ENCODE data around the gene SYNPO.

Gene SYNPO

GRCh38 chr5:150656191-150657132 is 16.0 kb downstream of the SYNPO start:
- Histone ChIP-seq H3K36me3 (ENCODE audit: control insufficient read depth, insufficient read depth, low read length, severe bottlenecking) (no peaks in the 10 kb centered on the region), H3K4me1 (ENCODE audit: control insufficient read depth, insufficient read depth, low read length) (peaks cover 20% of the 10 kb centered on the region), H3K9me3 (ENCODE audit: control insufficient read depth, low read length) (no peaks in the 10 kb centered on the region), H3K9ac (ENCODE audit: low read length) (peak overlapping the region; percentile 78), H3K4me3 (ENCODE audit: low read length) (peak overlapping the region; percentile 75), H3K27me3 (replicated peaks; ENCODE audit: control insufficient read depth, insufficient read depth, low read length) (peaks cover 4% of the 10 kb centered on the region)
- DNase-seq (ENCODE audit: low read depth) = peak; percentile 78

GRCh38 chr5:150658121-150658520 is 17.7 kb downstream of the SYNPO start:
- Histone ChIP-seq H3K9me3 (ENCODE audit: control insufficient read depth, low read length) (no peaks in the 10 kb centered on the region), H3K9ac (ENCODE audit: low read length) (no peak overlapping the region), H3K27me3 (replicated peaks; ENCODE audit: control insufficient read depth, insufficient read depth, low read length) (peaks cover 6% of the 10 kb centered on the region), H3K36me3 (ENCODE audit: control insufficient read depth, insufficient read depth, low read length, severe bottlenecking) (no peaks in the 10 kb centered on the region), H3K4me1 (ENCODE audit: control insufficient read depth, insufficient read depth, low read length) (peaks cover 15% of the 10 kb centered on the region), H3K4me3 (ENCODE audit: low read length) (no peak overlapping the region)
- no peak for DNase-seq (ENCODE audit: low read depth)

DNA sequence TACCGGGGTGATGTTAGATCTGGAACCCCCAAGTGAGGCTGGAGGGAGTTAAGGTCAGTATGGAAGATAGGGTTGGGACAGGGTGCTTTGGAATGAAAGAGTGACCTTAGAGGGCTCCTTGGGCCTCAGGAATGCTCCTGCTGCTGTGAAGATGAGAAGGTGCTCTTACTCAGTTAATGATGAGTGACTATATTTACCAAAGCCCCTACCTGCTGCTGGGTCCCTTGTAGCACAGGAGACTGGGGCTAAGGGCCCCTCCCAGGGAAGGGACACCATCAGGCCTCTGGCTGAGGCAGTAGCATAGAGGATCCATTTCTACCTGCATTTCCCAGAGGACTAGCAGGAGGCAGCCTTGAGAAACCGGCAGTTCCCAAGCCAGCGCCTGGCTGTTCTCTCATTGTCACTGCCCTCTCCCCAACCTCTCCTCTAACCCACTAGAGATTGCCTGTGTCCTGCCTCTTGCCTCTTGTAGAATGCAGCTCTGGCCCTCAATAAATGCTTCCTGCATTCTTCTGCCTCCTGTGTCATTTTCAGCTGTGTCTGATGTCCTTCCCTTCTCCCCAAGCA is 18.3 kb downstream of the SYNPO start:
- no peak overlapping the region for H3K9ac ChIP-seq (ENCODE audit: low read length)
- peaks cover 8% of the 10 kb centered on the region for H3K4me1 ChIP-seq (ENCODE audit: control insufficient read depth, insufficient read depth, low read length)
- no peak overlapping the region for H3K4me3 ChIP-seq (ENCODE audit: low read length)
- no peak for DNase-seq (ENCODE audit: low read depth)
- H3K9me3 ChIP-seq (ENCODE audit: control insufficient read depth, low read length) = no peaks in the 10 kb centered on the region
- H3K36me3 ChIP-seq (ENCODE audit: control insufficient read depth, insufficient read depth, low read length, severe bottlenecking) = no peaks in the 10 kb centered on the region
- peaks cover 6% of the 10 kb centered on the region for H3K27me3 ChIP-seq (replicated peaks; ENCODE audit: control insufficient read depth, insufficient read depth, low read length)

- DNase-seq (ENCODE audit: low read depth) = no peak
- peaks cover 4% of the 10 kb centered on the region for H3K4me1 ChIP-seq (ENCODE audit: control insufficient read depth, insufficient read depth, low read length)
- H3K9ac ChIP-seq (ENCODE audit: low read length) = no peak overlapping the region
- H3K9me3 ChIP-seq (ENCODE audit: control insufficient read depth, low read length) = no peaks in the 10 kb centered on the region
- no peak overlapping the region for H3K4me3 ChIP-seq (ENCODE audit: low read length)
- H3K36me3 ChIP-seq (ENCODE audit: control insufficient read depth, insufficient read depth, low read length, severe bottlenecking) = no peaks in the 10 kb centered on the region
- peaks cover 6% of the 10 kb centered on the region for H3K27me3 ChIP-seq (replicated peaks; ENCODE audit: control insufficient read depth, insufficient read depth, low read length)
These were observed 19.1 kb downstream of the SYNPO start for GRCh38 chr5:150659360-150660107.

GRCh38 chr5:150660108-150660831 is 19.8 kb downstream of the SYNPO start:
- peaks cover 4% of the 10 kb centered on the region for H3K4me1 ChIP-seq (ENCODE audit: control insufficient read depth, insufficient read depth, low read length)
- H3K9me3 ChIP-seq (ENCODE audit: control insufficient read depth, low read length) = no peaks in the 10 kb centered on the region
- no peak overlapping the region for H3K9ac ChIP-seq (ENCODE audit: low read length)
- H3K36me3 ChIP-seq (ENCODE audit: control insufficient read depth, insufficient read depth, low read length, severe bottlenecking) = no peaks in the 10 kb centered on the region
- DNase-seq (ENCODE audit: low read depth) = no peak
- H3K27me3 ChIP-seq (replicated peaks; ENCODE audit: control insufficient read depth, insufficient read depth, low read length) = peaks cover 6% of the 10 kb centered on the region
- no peak overlapping the region for H3K4me3 ChIP-seq (ENCODE audit: low read length)

DNA sequence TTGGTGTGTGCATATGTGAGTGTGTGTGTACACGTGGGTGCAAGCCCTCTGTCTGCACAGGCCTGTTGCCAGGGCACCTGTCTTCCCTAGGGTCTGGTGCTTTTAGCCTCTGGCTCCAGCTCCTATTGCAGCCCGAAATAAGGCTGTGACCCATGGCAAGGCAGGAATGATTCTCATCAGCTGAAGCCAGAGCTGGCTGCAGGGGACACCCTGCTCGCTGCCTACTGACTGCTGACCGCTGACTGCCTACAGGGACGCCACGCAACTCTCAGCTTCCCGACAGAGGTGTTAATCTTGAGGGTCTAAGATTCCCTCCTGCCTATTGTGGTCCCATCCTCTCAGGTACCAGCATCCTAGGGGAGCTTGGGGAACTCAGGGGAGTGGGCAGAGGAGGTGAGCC is 20.6 kb downstream of the SYNPO start, which contains the start of gene MYOZ3:
MYOZ3 (plus strand) TSS at position 166 of the 400 bp plus-strand sequence. CDS start 1,691 bp downstream, outside the sequence.
- Histone ChIP-seq H3K4me3 (ENCODE audit: low read length) (no peak within 1 kb of the TSS), H3K9ac (ENCODE audit: low read length) (no peak within 1 kb of the TSS), H3K4me1 (ENCODE audit: control insufficient read depth, insufficient read depth, low read length) (peaks cover 4% of the 10 kb centered on the region), H3K36me3 (ENCODE audit: control insufficient read depth, insufficient read depth, low read length, severe bottlenecking) (no peaks in the 10 kb centered on the region), H3K27me3 (replicated peaks; ENCODE audit: control insufficient read depth, insufficient read depth, low read length) (peaks cover 6% of the 10 kb centered on the region), H3K9me3 (ENCODE audit: control insufficient read depth, low read length) (no peaks in the 10 kb centered on the region)
- DNase-seq (ENCODE audit: low read depth) = no peak

- DNase-seq (ENCODE audit: low read depth) = no peak
- Histone ChIP-seq H3K9ac (ENCODE audit: low read length) (no peak overlapping the region), H3K4me3 (ENCODE audit: low read length) (no peak overlapping the region), H3K9me3 (ENCODE audit: control insufficient read depth, low read length) (no peaks in the 10 kb centered on the region), H3K4me1 (ENCODE audit: control insufficient read depth, insufficient read depth, low read length) (peaks cover 4% of the 10 kb centered on the region), H3K27me3 (replicated peaks; ENCODE audit: control insufficient read depth, insufficient read depth, low read length) (peaks cover 6% of the 10 kb centered on the region), H3K36me3 (ENCODE audit: control insufficient read depth, insufficient read depth, low read length, severe bottlenecking) (no peaks in the 10 kb centered on the region)
These were observed 21.5 kb downstream of the SYNPO start for GRCh38 chr5:150661821-150662596.

GRCh38 chr5:150662731-150663516 is 22.5 kb downstream of the SYNPO start:
- Histone ChIP-seq H3K4me1 (ENCODE audit: control insufficient read depth, insufficient read depth, low read length) (no peaks in the 10 kb centered on the region), H3K4me3 (ENCODE audit: low read length) (no peak overlapping the region), H3K36me3 (ENCODE audit: control insufficient read depth, insufficient read depth, low read length, severe bottlenecking) (no peaks in the 10 kb centered on the region), H3K9me3 (ENCODE audit: control insufficient read depth, low read length) (no peaks in the 10 kb centered on the region), H3K27me3 (replicated peaks; ENCODE audit: control insufficient read depth, insufficient read depth, low read length) (peaks cover 6% of the 10 kb centered on the region), H3K9ac (ENCODE audit: low read length) (no peak overlapping the region)
- no peak for DNase-seq (ENCODE audit: low read depth)

- H3K4me1 ChIP-seq (ENCODE audit: control insufficient read depth, insufficient read depth, low read length) = no peaks in the 10 kb centered on the region
- peaks cover 6% of the 10 kb centered on the region for H3K27me3 ChIP-seq (replicated peaks; ENCODE audit: control insufficient read depth, insufficient read depth, low read length)
- no peak overlapping the region for H3K4me3 ChIP-seq (ENCODE audit: low read length)
- H3K9ac ChIP-seq (ENCODE audit: low read length) = no peak overlapping the region
- DNase-seq (ENCODE audit: low read depth) = no peak
- no peaks in the 10 kb centered on the region for H3K9me3 ChIP-seq (ENCODE audit: control insufficient read depth, low read length)
- H3K36me3 ChIP-seq (ENCODE audit: control insufficient read depth, insufficient read depth, low read length, severe bottlenecking) = no peaks in the 10 kb centered on the region
These were observed 23.5 kb downstream of the SYNPO start for GRCh38 chr5:150663936-150664335.

GRCh38 chr5:150665044-150665443 is 24.6 kb downstream of the SYNPO start:
- no peaks in the 10 kb centered on the region for H3K4me1 ChIP-seq (ENCODE audit: control insufficient read depth, insufficient read depth, low read length)
- H3K9ac ChIP-seq (ENCODE audit: low read length) = no peak overlapping the region
- H3K9me3 ChIP-seq (ENCODE audit: control insufficient read depth, low read length) = no peaks in the 10 kb centered on the region
- DNase-seq (ENCODE audit: low read depth) = no peak
- H3K4me3 ChIP-seq (ENCODE audit: low read length) = no peak overlapping the region
- H3K27me3 ChIP-seq (replicated peaks; ENCODE audit: control insufficient read depth, insufficient read depth, low read length) = peaks cover 6% of the 10 kb centered on the region
- H3K36me3 ChIP-seq (ENCODE audit: control insufficient read depth, insufficient read depth, low read length, severe bottlenecking) = no peaks in the 10 kb centered on the region
